Vagina (tissue), 2 donors: ENCODE results near the gene R3HDM4.

Source experiments
- POLR2A ChIP-seq, 2 donors: fragments of 450-650 bp; IDR thresholded peaks; one replicate each; pipeline ENCODE4 v1.6.1; 2017; ENCODE audit warnings: antibody characterized with exemption in 2 of 2, mild to moderate bottlenecking in 2 of 2, moderate library complexity in 2 of 2
- TF ChIP-seq, protein P1 (sequence below), 3 experiments: fragments of 450-650 bp in 2 of 3; fragments of 200-600 bp in 1 of 3; sonication (generic) in 1 of 3; IDR thresholded peaks; one replicate each; pipeline ENCODE4 v1.5.1; 2017 to 2019; ENCODE audit warnings: antibody characterized with exemption in 3 of 3, mild to moderate bottlenecking in 2 of 3, moderate library complexity in 2 of 3

GRCh38 chr19:936175-936546, 23.1 kb upstream of the R3HDM4 start:
- TF ChIP-seq POLR2A (IDR thresholded peaks at IDR 0.05) = no peak
- TF ChIP-seq, protein P1, sequence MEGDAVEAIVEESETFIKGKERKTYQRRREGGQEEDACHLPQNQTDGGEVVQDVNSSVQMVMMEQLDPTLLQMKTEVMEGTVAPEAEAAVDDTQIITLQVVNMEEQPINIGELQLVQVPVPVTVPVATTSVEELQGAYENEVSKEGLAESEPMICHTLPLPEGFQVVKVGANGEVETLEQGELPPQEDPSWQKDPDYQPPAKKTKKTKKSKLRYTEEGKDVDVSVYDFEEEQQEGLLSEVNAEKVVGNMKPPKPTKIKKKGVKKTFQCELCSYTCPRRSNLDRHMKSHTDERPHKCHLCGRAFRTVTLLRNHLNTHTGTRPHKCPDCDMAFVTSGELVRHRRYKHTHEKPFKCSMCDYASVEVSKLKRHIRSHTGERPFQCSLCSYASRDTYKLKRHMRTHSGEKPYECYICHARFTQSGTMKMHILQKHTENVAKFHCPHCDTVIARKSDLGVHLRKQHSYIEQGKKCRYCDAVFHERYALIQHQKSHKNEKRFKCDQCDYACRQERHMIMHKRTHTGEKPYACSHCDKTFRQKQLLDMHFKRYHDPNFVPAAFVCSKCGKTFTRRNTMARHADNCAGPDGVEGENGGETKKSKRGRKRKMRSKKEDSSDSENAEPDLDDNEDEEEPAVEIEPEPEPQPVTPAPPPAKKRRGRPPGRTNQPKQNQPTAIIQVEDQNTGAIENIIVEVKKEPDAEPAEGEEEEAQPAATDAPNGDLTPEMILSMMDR (IDR thresholded peaks at IDR 0.05) = no peak
